Psoas muscle (tissue), 8 donors: ENCODE results near the gene TXNL1. TPM values are rescaled to one million over a fixed set of nuclear protein-coding genes. Genes with fewer than 3 reads are reported as not detected.

Experiments
- ATAC-seq, 4 donors: fragments of 200-7000 bp; cut with Tn5 transposase; one replicate each; pipeline ENCODE4 v1.9.1; 2020; ENCODE audit warnings: moderate library complexity in 3 of 4, mild to moderate bottlenecking in 2 of 4
- DNase-seq, 2 donors: peaks; one replicate each; pipeline ENCODE4 v3.0.0-alpha.2; 2020
- H3K27ac ChIP-seq: fragments of 200-600 bp; one replicate; pipeline ENCODE4 v1.8.0; 2022
- H3K27me3 ChIP-seq, 3 donors: fragments of 200-600 bp in 1 of 3; one replicate each; pipeline versions ENCODE4 v1.6.1 to v1.8.0; 2013 to 2022; ENCODE audit warnings: low read length in 2 of 3, mild to moderate bottlenecking in 2 of 3, moderate library complexity in 1 of 3; ENCODE audit not compliant: insufficient read depth in 3 of 3
- H3K36me3 ChIP-seq, 2 donors: fragments of 200-600 bp in 1 of 2; one replicate each; pipeline versions ENCODE4 v1.6.1 to v1.8.0; 2013 to 2022; ENCODE audit warnings: low read depth in 1 of 2, mild to moderate bottlenecking in 1 of 2, moderate library complexity in 1 of 2; ENCODE audit not compliant: insufficient read depth in 1 of 2
- H3K4me1 ChIP-seq: fragments of 200-600 bp; one replicate; pipeline ENCODE4 v1.8.0; 2022
- H3K4me3 ChIP-seq: fragments of 200-600 bp; one replicate; pipeline ENCODE4 v1.8.0; 2022; ENCODE audit warnings: mild to moderate bottlenecking
- H3K9me3 ChIP-seq: fragments of 200-600 bp; one replicate; pipeline ENCODE4 v1.8.0; 2022
- WGBS, 3 donors: extraction: QIAGEN DNeasy Blood & Tissue Kit; methylation state at CpG; one replicate each; pipeline versions ENCODE4 v1.1.6 to v1.1.7; 2013; 5-methylcytosine and 5-hydroxymethylcytosine counted together
- intact Hi-C, 2 donors: fragments of 100-400 bp; cut with DNase I; formaldehyde crosslinking; loops; one replicate each; pipeline versions ENCODE4 v1.11.0 to v1.14.2; 2022
- polyA plus RNA-seq, 3 donors: library from polyadenylated mRNA; stranded (reverse); fragments of 200-250 nt; gene quantifications; one replicate each; pipeline ENCODE4 v1.2.3, GENCODE V29; 2013
- total RNA-seq, 4 donors: library from RNA; stranded (reverse); fragmentation: NEBNext Ultra II Directional in 2 of 4; extraction: Animal tissue kit (Norgen Biotek cat#: 25700) in 2 of 4; gene quantifications; one replicate each; pipeline versions ENCODE4 v1.2.1 to v1.2.4, GENCODE V29; 2021 to 2023
- TF ChIP-seq, protein P1 (sequence below): fragments of 200-600 bp; IDR thresholded peaks from one replicate; pipeline ENCODE4 v1.8.0; 2022; ENCODE audit warnings: antibody characterized with exemption
- donor health status: healthy with polysubstance abuse.
- donor health status: DM: no; HTN: no; CAD: no; lungs with moderate emphysema.
- donor health status: Bipolar disorder and iron deficiency.
- donor health status: healthy.
- donor health status: DM: yes; HTN: yes; CAD: no.
- donor health status: DM: no; HTN: no; CAD: no.
- donor health status: DM: no; HTN: no; CAD: no.
- donor health status: DM: yes; HTN: yes; CAD: no.

The TXNL1 gene
- total and polyA plus RNA-seq, 7 donors: 116 to 186 (median 134) TPM

DNA sequence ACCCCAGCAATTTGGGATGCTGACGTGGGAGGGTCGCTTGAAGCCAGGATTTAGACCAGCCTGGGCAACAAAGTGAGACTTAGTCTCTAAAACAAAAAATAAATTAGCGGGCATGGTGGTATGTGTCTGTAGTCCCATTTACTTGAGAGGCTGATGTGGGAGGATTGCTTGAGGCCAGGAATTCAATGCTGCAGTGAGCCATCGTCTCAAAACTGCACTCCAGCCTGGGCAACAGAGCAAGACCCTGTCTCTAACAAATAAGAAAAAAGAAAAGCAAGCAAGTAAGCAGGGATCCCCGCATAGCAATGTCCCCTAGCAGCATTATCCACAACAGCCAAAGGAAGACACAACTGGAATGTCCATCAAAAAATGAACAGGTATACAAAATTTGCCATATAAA is 3.4 kb downstream of the TXNL1 start:
- H3K4me1 ChIP-seq: peaks cover 44% of the 10 kb centered on the region
- ATAC-seq: no peak
- no peak for DNase-seq
- no peaks in the 10 kb centered on the region for H3K9me3 ChIP-seq
- WGBS, 3 donors: 82 to 85% (median 82%) methylated on average over 5 of the region's 5 CpGs
- TF ChIP-seq, protein P1, sequence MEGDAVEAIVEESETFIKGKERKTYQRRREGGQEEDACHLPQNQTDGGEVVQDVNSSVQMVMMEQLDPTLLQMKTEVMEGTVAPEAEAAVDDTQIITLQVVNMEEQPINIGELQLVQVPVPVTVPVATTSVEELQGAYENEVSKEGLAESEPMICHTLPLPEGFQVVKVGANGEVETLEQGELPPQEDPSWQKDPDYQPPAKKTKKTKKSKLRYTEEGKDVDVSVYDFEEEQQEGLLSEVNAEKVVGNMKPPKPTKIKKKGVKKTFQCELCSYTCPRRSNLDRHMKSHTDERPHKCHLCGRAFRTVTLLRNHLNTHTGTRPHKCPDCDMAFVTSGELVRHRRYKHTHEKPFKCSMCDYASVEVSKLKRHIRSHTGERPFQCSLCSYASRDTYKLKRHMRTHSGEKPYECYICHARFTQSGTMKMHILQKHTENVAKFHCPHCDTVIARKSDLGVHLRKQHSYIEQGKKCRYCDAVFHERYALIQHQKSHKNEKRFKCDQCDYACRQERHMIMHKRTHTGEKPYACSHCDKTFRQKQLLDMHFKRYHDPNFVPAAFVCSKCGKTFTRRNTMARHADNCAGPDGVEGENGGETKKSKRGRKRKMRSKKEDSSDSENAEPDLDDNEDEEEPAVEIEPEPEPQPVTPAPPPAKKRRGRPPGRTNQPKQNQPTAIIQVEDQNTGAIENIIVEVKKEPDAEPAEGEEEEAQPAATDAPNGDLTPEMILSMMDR: no peak
- intact Hi-C loops: no loop called here
- peak overlapping the region; percentile 98 for H3K4me3 ChIP-seq
- H3K27ac ChIP-seq: no peak overlapping the region
- H3K27me3 ChIP-seq: no peaks in the 10 kb centered on the region
- peaks cover 0 to 16% of the 10 kb centered on the region in 2 donors for H3K36me3 ChIP-seq

DNA sequence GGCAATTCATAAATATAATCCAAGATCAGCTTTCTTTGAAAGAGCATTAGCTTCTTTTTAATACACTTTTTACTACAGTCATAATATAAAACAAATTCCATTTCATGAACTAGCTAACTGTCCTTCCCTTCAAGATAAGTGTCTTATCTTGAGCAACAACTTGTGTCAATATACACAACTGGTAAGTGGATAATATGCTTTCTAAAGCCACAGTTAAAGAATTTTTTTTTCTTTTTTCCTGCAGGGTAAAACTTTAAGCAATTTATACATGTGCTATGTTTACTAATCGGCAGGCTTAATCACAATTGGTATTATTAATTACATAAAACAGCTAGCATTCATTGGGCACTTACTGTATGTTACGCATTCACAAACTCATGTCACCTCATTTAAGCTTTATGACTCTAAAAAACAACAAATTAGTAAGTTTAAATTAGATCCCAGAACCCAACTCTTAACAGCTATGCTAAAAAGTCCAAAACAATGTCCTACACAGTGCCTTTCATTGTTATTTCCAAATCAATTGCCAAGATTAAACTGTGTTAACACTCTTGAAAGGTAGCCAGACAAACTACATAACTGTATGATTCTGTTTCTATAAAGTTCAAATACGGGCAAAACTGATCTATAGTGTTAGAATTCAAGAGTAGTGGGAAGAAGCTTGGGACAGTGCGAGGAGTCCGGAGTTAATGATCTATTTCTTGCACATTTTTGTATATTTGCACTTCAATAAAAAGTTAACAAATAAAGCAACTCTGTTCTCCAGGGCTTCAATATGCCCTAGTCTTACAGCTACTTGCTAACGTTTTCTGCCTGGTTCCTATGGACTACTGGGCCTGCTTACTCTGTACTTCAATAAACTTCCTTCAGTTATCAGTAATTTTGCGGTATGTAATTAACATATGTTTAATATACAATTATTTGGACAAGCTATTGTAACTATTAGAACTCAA is 6.0 kb downstream of the TXNL1 start:
- Histone ChIP-seq H3K4me1 (peaks cover 65% of the 10 kb centered on the region), H3K9me3 (no peaks in the 10 kb centered on the region), H3K27ac (no peak overlapping the region), H3K4me3 (no peak overlapping the region), H3K36me3 (peaks cover 0 to 16% of the 10 kb centered on the region in 2 donors), H3K27me3 (no peaks in the 10 kb centered on the region)
- DNase-seq (no peak), ATAC-seq (no peak)
- intact Hi-C loops: no loop called here
- 89 to 91% (median 90%) methylated on average over 7 of the region's 7 CpGs for WGBS, 3 donors
- TF ChIP-seq, protein P1: no peak

DNA sequence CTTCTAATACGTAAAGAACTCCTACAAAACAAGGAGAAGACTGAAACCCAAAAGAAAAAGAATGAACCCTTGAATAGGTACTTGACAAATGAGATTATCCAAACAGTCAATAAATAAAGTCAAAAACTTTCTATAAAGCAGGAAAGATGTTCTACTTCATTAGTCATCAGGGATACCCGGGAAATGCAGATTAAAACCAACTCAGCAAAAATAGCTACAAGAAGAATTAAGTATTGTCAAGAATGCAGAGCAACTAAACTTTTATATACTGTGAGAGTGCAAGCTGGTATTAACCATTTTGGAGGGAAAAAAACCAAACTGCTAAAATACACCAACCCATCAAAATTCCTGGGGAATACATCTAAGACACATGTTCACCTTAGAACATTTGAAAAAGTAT is 10.4 kb downstream of the TXNL1 start:
- ATAC-seq (no peak), DNase-seq (no peak)
- Histone ChIP-seq H3K27me3 (no peaks in the 10 kb centered on the region), H3K4me1 (peaks cover 47% of the 10 kb centered on the region), H3K36me3 (peaks cover 0 to 37% of the 10 kb centered on the region in 2 donors), H3K9me3 (no peaks in the 10 kb centered on the region), H3K27ac (no peak overlapping the region), H3K4me3 (no peak overlapping the region)
- intact Hi-C loops: no loop called here
- 79 to 87% (median 82%) methylated on average over 2 of the region's 2 CpGs for WGBS, 3 donors
- TF ChIP-seq, protein P1: no peak

DNA sequence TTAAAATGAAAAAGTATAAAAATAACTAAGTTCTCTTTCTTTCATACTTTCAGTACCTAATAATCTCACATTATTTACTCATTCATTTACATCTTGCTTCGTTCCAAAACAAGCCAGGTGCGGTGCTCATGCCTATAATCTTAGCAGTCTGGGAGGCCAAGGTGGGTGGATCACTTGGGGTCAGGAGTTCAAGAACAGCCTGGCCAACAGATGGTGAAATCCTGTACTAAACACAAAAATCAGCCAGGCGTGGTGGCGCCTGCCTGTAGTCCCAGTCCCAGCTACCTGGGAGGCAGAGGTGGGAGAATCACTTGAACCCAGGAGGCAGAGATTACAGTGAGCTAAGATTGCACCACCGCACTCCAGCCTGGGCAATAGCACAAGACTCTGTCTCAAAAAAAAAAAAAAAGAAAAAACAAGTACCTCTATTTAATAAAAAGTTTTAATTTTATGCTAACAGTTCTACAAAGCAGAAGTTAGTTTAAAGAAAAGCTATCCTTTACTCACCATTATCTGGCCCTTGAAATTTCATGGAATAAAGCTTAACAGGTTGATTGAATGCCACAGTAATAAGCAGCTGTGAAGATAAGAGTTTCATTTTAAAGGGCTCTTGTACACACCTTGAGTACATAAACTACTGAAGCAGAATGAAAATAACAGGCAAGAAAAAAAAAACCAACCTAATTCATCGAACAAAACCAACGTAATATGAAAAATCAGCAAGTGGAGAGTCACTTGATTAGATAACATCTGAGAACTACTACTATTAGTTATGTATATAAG is 22.5 kb downstream of the TXNL1 start:
- no peaks in the 10 kb centered on the region for H3K4me1 ChIP-seq
- peaks cover 9 to 98% of the 10 kb centered on the region in 2 donors for H3K36me3 ChIP-seq
- H3K4me3 ChIP-seq: no peak overlapping the region
- WGBS, 3 donors: 80 to 85% (median 82%) methylated on average over 7 of the region's 7 CpGs
- peak in 1 of 4 donors; percentile 52 for ATAC-seq
- H3K9me3 ChIP-seq: no peaks in the 10 kb centered on the region
- no peaks in the 10 kb centered on the region for H3K27me3 ChIP-seq
- TF ChIP-seq, protein P1: no peak
- intact Hi-C loops: no loop called here
- no peak overlapping the region for H3K27ac ChIP-seq
- no peak for DNase-seq
